ENCODE measurements around the gene R3HCC1L.
"Not testable (repeated sequence)": the region's sequence is repeated elsewhere in the genome, so short reads cannot be mapped to it uniquely, and the experiment has no call there.

Gene R3HCC1L

GRCh38 chr10:98144985-98145384, 10.5 kb downstream of the R3HCC1L start:
- Mint-ChIP-seq H3K27ac (peak overlapping the region; percentile 12), H3K9me3 (ENCODE audit: low read depth) (peaks cover 16% of the 10 kb centered on the region), H3K4me3 (no peak overlapping the region), H3K27me3 (no peaks in the 10 kb centered on the region), H3K4me1 (ENCODE audit: low read depth) (peaks cover 50% of the 10 kb centered on the region), H3K36me3 (peaks cover 33% of the 10 kb centered on the region)

- Mint-ChIP-seq H3K27me3 (no peaks in the 10 kb centered on the region), H3K36me3 (peaks cover 44% of the 10 kb centered on the region), H3K4me3 (no peak overlapping the region), H3K27ac (no peak overlapping the region), H3K4me1 (ENCODE audit: low read depth) (peaks cover 26% of the 10 kb centered on the region), H3K9me3 (ENCODE audit: low read depth) (peaks cover 16% of the 10 kb centered on the region)
Measured at GRCh38 chr10:98149858-98150257, 15.4 kb downstream of the R3HCC1L start.

- Mint-ChIP-seq H3K27me3 (no peaks in the 10 kb centered on the region), H3K36me3 (peaks cover 40% of the 10 kb centered on the region), H3K4me3 (no peak overlapping the region), H3K9me3 (ENCODE audit: low read depth) (peaks cover 16% of the 10 kb centered on the region), H3K27ac (no peak overlapping the region), H3K4me1 (ENCODE audit: low read depth) (peaks cover 24% of the 10 kb centered on the region)
Measured at GRCh38 chr10:98150544-98150943, 16.1 kb downstream of the R3HCC1L start.

GRCh38 chr10:98152778-98153177, 18.3 kb downstream of the R3HCC1L start:
- H3K27ac Mint-ChIP-seq, result not testable (repeated sequence)
- Mint-ChIP-seq H3K36me3 (peaks cover 37% of the 10 kb centered on the region), H3K4me1 (ENCODE audit: low read depth) (peaks cover 23% of the 10 kb centered on the region)

GRCh38 chr10:98153213-98153958, 18.9 kb downstream of the R3HCC1L start:
- peaks cover 34% of the 10 kb centered on the region for H3K36me3 Mint-ChIP-seq
- peaks cover 10% of the 10 kb centered on the region for H3K9me3 Mint-ChIP-seq (ENCODE audit: low read depth)
- peaks cover 23% of the 10 kb centered on the region for H3K4me1 Mint-ChIP-seq (ENCODE audit: low read depth)
- H3K4me3 Mint-ChIP-seq, H3K27ac Mint-ChIP-seq, H3K27me3 Mint-ChIP-seq: not testable (repeated sequence)

More at GRCh38 chr10:98152778-98153177, 18.3 kb downstream of the R3HCC1L start:
- not testable (repeated sequence) for H3K4me3 Mint-ChIP-seq, H3K27me3 Mint-ChIP-seq
- peaks cover 16% of the 10 kb centered on the region for H3K9me3 Mint-ChIP-seq (ENCODE audit: low read depth)

GRCh38 chr10:98154076-98154475, 19.6 kb downstream of the R3HCC1L start:
- H3K27me3 Mint-ChIP-seq, result no peaks in the 10 kb centered on the region
- H3K4me1 Mint-ChIP-seq (ENCODE audit: low read depth), result peaks cover 23% of the 10 kb centered on the region
- H3K27ac Mint-ChIP-seq, result no peak overlapping the region
- peaks cover 34% of the 10 kb centered on the region for H3K36me3 Mint-ChIP-seq
- H3K9me3 Mint-ChIP-seq (ENCODE audit: low read depth), result peaks cover 5% of the 10 kb centered on the region
- no peak overlapping the region for H3K4me3 Mint-ChIP-seq

- Mint-ChIP-seq H3K36me3 (peaks cover 11% of the 10 kb centered on the region), H3K9me3 (ENCODE audit: low read depth) (no peaks in the 10 kb centered on the region), H3K4me1 (ENCODE audit: low read depth) (peaks cover 23% of the 10 kb centered on the region), H3K4me3 (no peak overlapping the region), H3K27ac (no peak overlapping the region), H3K27me3 (no peaks in the 10 kb centered on the region)
Measured at GRCh38 chr10:98158576-98158975, 24.1 kb downstream of the R3HCC1L start.

GRCh38 chr10:98163941-98164340, 29.5 kb downstream of the R3HCC1L start:
- Mint-ChIP-seq H3K27me3 (no peaks in the 10 kb centered on the region), H3K4me3 (no peak overlapping the region), H3K36me3 (peaks cover 5% of the 10 kb centered on the region), H3K27ac (no peak overlapping the region), H3K9me3 (ENCODE audit: low read depth) (no peaks in the 10 kb centered on the region), H3K4me1 (ENCODE audit: low read depth) (peaks cover 10% of the 10 kb centered on the region)

- no peak overlapping the region for H3K4me3 Mint-ChIP-seq
- no peaks in the 10 kb centered on the region for H3K27me3 Mint-ChIP-seq
- H3K36me3 Mint-ChIP-seq, result peaks cover 8% of the 10 kb centered on the region
- H3K9me3 Mint-ChIP-seq (ENCODE audit: low read depth), result no peaks in the 10 kb centered on the region
- H3K27ac Mint-ChIP-seq, result no peak overlapping the region
- peaks cover 11% of the 10 kb centered on the region for H3K4me1 Mint-ChIP-seq (ENCODE audit: low read depth)
Measured at GRCh38 chr10:98167191-98167590, 32.7 kb downstream of the R3HCC1L start.

GRCh38 chr10:98168147-98168546, 33.7 kb downstream of the R3HCC1L start:
- H3K36me3 Mint-ChIP-seq, result peaks cover 8% of the 10 kb centered on the region
- H3K9me3 Mint-ChIP-seq (ENCODE audit: low read depth), result no peaks in the 10 kb centered on the region
- H3K4me3 Mint-ChIP-seq, result no peak overlapping the region

GRCh38 chr10:98168766-98169165, 34.3 kb downstream of the R3HCC1L start:
- peaks cover 9% of the 10 kb centered on the region for H3K36me3 Mint-ChIP-seq
- no peaks in the 10 kb centered on the region for H3K27me3 Mint-ChIP-seq
- no peaks in the 10 kb centered on the region for H3K9me3 Mint-ChIP-seq (ENCODE audit: low read depth)
- H3K4me1 Mint-ChIP-seq (ENCODE audit: low read depth), result peaks cover 11% of the 10 kb centered on the region
- no peak overlapping the region for H3K4me3 Mint-ChIP-seq
- H3K27ac Mint-ChIP-seq, result no peak overlapping the region

More at GRCh38 chr10:98168147-98168546, 33.7 kb downstream of the R3HCC1L start:
- peaks cover 11% of the 10 kb centered on the region for H3K4me1 Mint-ChIP-seq (ENCODE audit: low read depth)
- no peaks in the 10 kb centered on the region for H3K27me3 Mint-ChIP-seq
- H3K27ac Mint-ChIP-seq, result no peak overlapping the region

- Mint-ChIP-seq H3K27ac (no peak overlapping the region), H3K36me3 (peaks cover 13% of the 10 kb centered on the region), H3K4me3 (no peak overlapping the region), H3K9me3 (ENCODE audit: low read depth) (no peaks in the 10 kb centered on the region), H3K27me3 (no peaks in the 10 kb centered on the region), H3K4me1 (ENCODE audit: low read depth) (peaks cover 12% of the 10 kb centered on the region)
Measured at GRCh38 chr10:98169379-98169778, 34.9 kb downstream of the R3HCC1L start.

GRCh38 chr10:98170249-98171117, 36.0 kb downstream of the R3HCC1L start:
- no peak overlapping the region for H3K27ac Mint-ChIP-seq
- no peaks in the 10 kb centered on the region for H3K27me3 Mint-ChIP-seq
- peaks cover 19% of the 10 kb centered on the region for H3K4me1 Mint-ChIP-seq (ENCODE audit: low read depth)
- peaks cover 15% of the 10 kb centered on the region for H3K36me3 Mint-ChIP-seq
- H3K9me3 Mint-ChIP-seq (ENCODE audit: low read depth), result no peaks in the 10 kb centered on the region
- H3K4me3 Mint-ChIP-seq, result no peak overlapping the region

GRCh38 chr10:98172073-98172472, 37.6 kb downstream of the R3HCC1L start:
- H3K9me3 Mint-ChIP-seq (ENCODE audit: low read depth), result peaks cover 3% of the 10 kb centered on the region
- peaks cover 25% of the 10 kb centered on the region for H3K4me1 Mint-ChIP-seq (ENCODE audit: low read depth)
- no peak overlapping the region for H3K4me3 Mint-ChIP-seq
- no peak overlapping the region for H3K27ac Mint-ChIP-seq
- H3K36me3 Mint-ChIP-seq, result peaks cover 21% of the 10 kb centered on the region
- no peaks in the 10 kb centered on the region for H3K27me3 Mint-ChIP-seq

GRCh38 chr10:98172495-98172894, 38.0 kb downstream of the R3HCC1L start:
- Mint-ChIP-seq H3K27me3 (no peaks in the 10 kb centered on the region), H3K4me3 (no peak overlapping the region), H3K4me1 (ENCODE audit: low read depth) (peaks cover 27% of the 10 kb centered on the region), H3K36me3 (peaks cover 24% of the 10 kb centered on the region), H3K27ac (no peak overlapping the region), H3K9me3 (ENCODE audit: low read depth) (peaks cover 3% of the 10 kb centered on the region)
